Middle frontal gyrus (tissue), 1 donor: ENCODE data around the gene RBMS2.
"Not testable (repeated sequence)": the region's sequence is repeated elsewhere in the genome, so short reads cannot be mapped to it uniquely, and the experiment has no call there.

Source experiments
- DNase-seq: peaks from one replicate; pipeline ENCODE4 v3.0.0-alpha.2; 2015; ENCODE audit warnings: low spot score; ENCODE audit errors: extremely low spot score

Gene RBMS2

GRCh38 chr12:56521590-56522371, at the start of gene RBMS2:
Gene RBMS2 (plus strand): TSS chr12:56521820. CDS start chr12:56522024, 204 bp downstream.
- DNase-seq, result peak; percentile 46

- DNase-seq, result no peak
Observed at GRCh38 chr12:56474389-56474788, 47.2 kb upstream of the RBMS2 start.

- no peak for DNase-seq
Observed at GRCh38 chr12:56476143-56476542, 45.5 kb upstream of the RBMS2 start.

- DNase-seq, result no peak
Observed at GRCh38 chr12:56476972-56477432, 44.6 kb upstream of the RBMS2 start.

- DNase-seq, result no peak
Observed at GRCh38 chr12:56477521-56478225, 43.9 kb upstream of the RBMS2 start.

GRCh38 chr12:56479625-56480024, 42.0 kb upstream of the RBMS2 start:
- DNase-seq, result no peak

GRCh38 chr12:56484566-56484965, 37.1 kb upstream of the RBMS2 start:
- DNase-seq, result no peak

GRCh38 chr12:56486694-56487093, 34.9 kb upstream of the RBMS2 start:
- no peak for DNase-seq

GRCh38 chr12:56487448-56488040, 34.1 kb upstream of the RBMS2 start:
- no peak for DNase-seq

GRCh38 chr12:56488041-56488955, 33.3 kb upstream of the RBMS2 start, which contains the start of gene GLS2:
Gene GLS2 (minus strand): TSS chr12:56488161. CDS start chr12:56488118, 43 bp downstream.
- peak; percentile 63 for DNase-seq

GRCh38 chr12:56490360-56490759, 31.3 kb upstream of the RBMS2 start:
- no peak for DNase-seq

GRCh38 chr12:56493409-56494105, 28.1 kb upstream of the RBMS2 start:
- not testable (repeated sequence) for DNase-seq

- DNase-seq, result not testable (repeated sequence)
Observed at GRCh38 chr12:56494106-56494415, 27.6 kb upstream of the RBMS2 start.

GRCh38 chr12:56494481-56494880, 27.1 kb upstream of the RBMS2 start:
- DNase-seq, result not testable (repeated sequence)

- DNase-seq, result not testable (repeated sequence)
Observed at GRCh38 chr12:56496704-56497103, 24.9 kb upstream of the RBMS2 start.

GRCh38 chr12:56498126-56498902, 23.3 kb upstream of the RBMS2 start:
- not testable (repeated sequence) for DNase-seq

- not testable (repeated sequence) for DNase-seq
Observed at GRCh38 chr12:56499452-56499851, 22.2 kb upstream of the RBMS2 start.

- not testable (repeated sequence) for DNase-seq
Observed at GRCh38 chr12:56499879-56500278, 21.7 kb upstream of the RBMS2 start.

- no peak for DNase-seq
Observed at GRCh38 chr12:56510786-56511185, 10.8 kb upstream of the RBMS2 start.

- DNase-seq, result not testable (repeated sequence)
Observed at GRCh38 chr12:56514014-56514318, 7.7 kb upstream of the RBMS2 start.
